GM08714 (cell line): ENCODE measurements around the gene TKTL2.
"Not testable (repeated sequence)": the region's sequence is repeated elsewhere in the genome, so short reads cannot be mapped to it uniquely, and the experiment has no call there.

Experiments
- H3K4me3 ChIP-seq: fragments of 200-500 bp; sonication (Bioruptor generic); 2 replicates; pipeline ENCODE4 v1.5.1; 2014; ENCODE audit warnings: mild to moderate bottlenecking, low read length, inconsistent platforms
- ZNF274 ChIP-seq: IDR thresholded peaks from 2 replicates; pipeline ENCODE4 v1.6.1; 2012; ENCODE audit warnings: mild to moderate bottlenecking, low read depth, low read length

TKTL2 gene

GRCh38 chr4:163476761-163477438, 3.3 kb upstream of the TKTL2 start:
- no peak for TF ChIP-seq ZNF274
- H3K4me3 ChIP-seq: no peak overlapping the region

GRCh38 chr4:163474027-163474426, 473 bp upstream of the TKTL2 start:
- no peak overlapping the region for H3K4me3 ChIP-seq
- no peak for TF ChIP-seq ZNF274

GRCh38 chr4:163473130-163473529, 424 bp downstream of the TKTL2 start:
- TF ChIP-seq ZNF274: no peak

GRCh38 chr4:163470391-163470790, 3.2 kb downstream of the TKTL2 start:
- no peak for TF ChIP-seq ZNF274
- no peak overlapping the region for H3K4me3 ChIP-seq

More at GRCh38 chr4:163473130-163473529, 424 bp downstream of the TKTL2 start:
- H3K4me3 ChIP-seq: no peak overlapping the region

GRCh38 chr4:163467082-163467770, 6.3 kb downstream of the TKTL2 start:
- TF ChIP-seq ZNF274: no peak

GRCh38 chr4:163462556-163462955, 11.0 kb downstream of the TKTL2 start:
- TF ChIP-seq ZNF274: no peak
- H3K4me3 ChIP-seq: no peak overlapping the region

More at GRCh38 chr4:163467082-163467770, 6.3 kb downstream of the TKTL2 start:
- H3K4me3 ChIP-seq: no peak overlapping the region

GRCh38 chr4:163448540-163449203, 24.9 kb downstream of the TKTL2 start:
- H3K4me3 ChIP-seq: no peak overlapping the region
- no peak for TF ChIP-seq ZNF274

GRCh38 chr4:163447481-163447880, 26.1 kb downstream of the TKTL2 start:
- no peak for TF ChIP-seq ZNF274
- H3K4me3 ChIP-seq: no peak overlapping the region

GRCh38 chr4:163447023-163447422, 26.5 kb downstream of the TKTL2 start:
- H3K4me3 ChIP-seq: not testable (repeated sequence)

GRCh38 chr4:163440040-163440439, 33.5 kb downstream of the TKTL2 start:
- no peak overlapping the region for H3K4me3 ChIP-seq
- no peak for TF ChIP-seq ZNF274
